Caco-2 (cell line): ENCODE data around the gene MAB21L1. TPM values are rescaled to one million over a fixed set of nuclear protein-coding genes. Genes with fewer than 3 reads are reported as not detected.

Experiments
- BruUV-seq: library from RNA; stranded (reverse); fragments of 400-500 nt; replicated peaks from 2 replicates; lab custom pipeline; 2021; lab: Mats Ljungman, UMichigan
- CTCF ChIA-PET: fragments of 300-600 bp; sonication (Branson Sonifier 250); formaldehyde crosslinking; loops from one replicate; lab custom pipeline; 2022; ENCODE audit warnings: antibody characterized with exemption; lab: Charles Lee
- POLR2A ChIA-PET: fragments of 300-600 bp; sonication (Branson Sonifier 250); formaldehyde crosslinking; loops from one replicate; lab custom pipeline; 2022; ENCODE audit warnings: antibody characterized with exemption; lab: Charles Lee
- DNase-seq, 2 experiments: peaks; one replicate each; pipeline versions ENCODE4 v3.0.0 to v3.0.0-alpha.2; 2020 to 2022
- H3K27me3 ChIP-seq: replicated peaks from 2 replicates; pipeline ENCODE4 v1.6.0; 2011; ENCODE audit warnings: low read length; ENCODE audit not compliant: control insufficient read depth, insufficient read depth
- H3K36me3 ChIP-seq: 2 replicates; pipeline ENCODE4 v1.5.1; 2011; ENCODE audit warnings: low read length; ENCODE audit not compliant: control insufficient read depth, insufficient read depth
- H3K4me1 ChIP-seq: fragments of 250-450 bp; sonication (Bioruptor Pico); 2 replicates; pipeline ENCODE4 v1.5.1; 2020; ENCODE audit warnings: mild to moderate bottlenecking
- H3K4me3 ChIP-seq: 2 replicates; pipeline ENCODE4 v1.5.1; 2011; ENCODE audit warnings: low read depth, mild to moderate bottlenecking, control low read depth, low read length
- H3K9me3 ChIP-seq: fragments of 250-450 bp; sonication (Bioruptor Pico); 2 replicates; pipeline ENCODE4 v1.5.1; 2020; ENCODE audit warnings: mild to moderate bottlenecking, moderate library complexity
- H3K27ac Mint-ChIP-seq: one replicate; pipeline ENCODE4 v1.8.0; 2022; ENCODE audit warnings: mixed read lengths; ENCODE audit not compliant: unreplicated experiment
- H3K27me3 Mint-ChIP-seq: one replicate; pipeline ENCODE4 v1.8.0; 2022; ENCODE audit warnings: mixed read lengths; ENCODE audit not compliant: insufficient read depth, unreplicated experiment
- H3K36me3 Mint-ChIP-seq: one replicate; pipeline ENCODE4 v1.8.0; 2022; ENCODE audit warnings: mild to moderate bottlenecking, mixed read lengths; ENCODE audit not compliant: insufficient read depth, unreplicated experiment
- H3K4me1 Mint-ChIP-seq: one replicate; pipeline ENCODE4 v1.8.0; 2022; ENCODE audit warnings: low read depth, mixed read lengths; ENCODE audit not compliant: unreplicated experiment
- H3K4me3 Mint-ChIP-seq: one replicate; pipeline ENCODE4 v1.8.0; 2022; ENCODE audit warnings: mild to moderate bottlenecking, moderate library complexity, mixed read lengths; ENCODE audit not compliant: unreplicated experiment
- H3K9me3 Mint-ChIP-seq: one replicate; pipeline ENCODE4 v1.8.0; 2022; ENCODE audit warnings: mixed read lengths; ENCODE audit not compliant: unreplicated experiment
- intact Hi-C: fragments of 100-400 bp; cut with micrococcal nuclease; formaldehyde crosslinking; loops from one replicate; pipeline ENCODE4 v1.10.0; 2022; ENCODE audit not compliant: unreplicated experiment
- total RNA-seq: library from RNA; stranded (reverse); gene quantifications from 2 replicates; pipeline ENCODE4 v1.2.3, GENCODE V29; 2022
- TF ChIP-seq, protein P1 (sequence below), 2 experiments: fragments of 200-600 bp in 1 of 2; IDR thresholded peaks; 1 replicate in 1 of 2; 2 replicates in 1 of 2; pipeline versions ENCODE4 v1.5.1 to v1.8.0; 2011 to 2022; ENCODE audit warnings: antibody characterized with exemption in 1 of 2, control low read depth in 1 of 2, inconsistent platforms in 1 of 2, low read depth in 1 of 2, low read length in 1 of 2, mild to moderate bottlenecking in 1 of 2, moderate library complexity in 1 of 2; ENCODE audit not compliant: insufficient read depth in 1 of 2, severe bottlenecking in 1 of 2, unreplicated experiment in 1 of 2

Gene MAB21L1
- total RNA-seq, 1 experiment from 2014 or later = not detected

DNA sequence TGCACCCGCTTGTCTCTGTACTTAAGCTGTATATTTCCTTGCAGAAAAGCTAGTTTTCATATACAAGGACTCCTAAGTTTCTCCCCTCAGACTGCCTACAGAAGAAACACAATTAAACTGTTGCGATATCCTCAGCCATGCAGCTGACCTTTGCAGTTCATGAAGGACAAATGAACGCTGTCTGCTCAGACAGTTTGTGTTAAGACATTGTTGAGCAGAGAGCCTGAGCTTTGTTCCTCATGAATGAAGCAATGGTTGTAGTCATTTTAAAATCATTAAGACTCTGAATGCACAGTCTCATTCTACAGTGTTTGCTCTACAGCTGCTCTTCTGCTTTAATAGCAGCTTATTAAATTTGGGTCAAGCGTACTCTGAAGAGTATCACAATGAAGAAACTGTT lies 23.2 kb upstream of the MAB21L1 start:
- H3K4me3 ChIP-seq = no peak overlapping the region
- no peaks in the 10 kb centered on the region for H3K27me3 ChIP-seq
- H3K36me3 Mint-ChIP-seq = no peaks in the 10 kb centered on the region
- H3K4me1 ChIP-seq = no peaks in the 10 kb centered on the region
- no TSS peak for BruUV-seq
- ChIA-PET POLR2A (no interaction called here), CTCF (no interaction called here)
- H3K27ac Mint-ChIP-seq = no peak overlapping the region
- peaks cover 3% of the 10 kb centered on the region for H3K27me3 Mint-ChIP-seq
- no peaks in the 10 kb centered on the region for H3K4me1 Mint-ChIP-seq
- H3K36me3 ChIP-seq = no peaks in the 10 kb centered on the region
- intact Hi-C loops = no loop called here
- DNase-seq = no peak
- no peak overlapping the region for H3K4me3 Mint-ChIP-seq
- no peaks in the 10 kb centered on the region for H3K9me3 Mint-ChIP-seq
- H3K9me3 ChIP-seq = no peaks in the 10 kb centered on the region
- TF ChIP-seq, protein P1, sequence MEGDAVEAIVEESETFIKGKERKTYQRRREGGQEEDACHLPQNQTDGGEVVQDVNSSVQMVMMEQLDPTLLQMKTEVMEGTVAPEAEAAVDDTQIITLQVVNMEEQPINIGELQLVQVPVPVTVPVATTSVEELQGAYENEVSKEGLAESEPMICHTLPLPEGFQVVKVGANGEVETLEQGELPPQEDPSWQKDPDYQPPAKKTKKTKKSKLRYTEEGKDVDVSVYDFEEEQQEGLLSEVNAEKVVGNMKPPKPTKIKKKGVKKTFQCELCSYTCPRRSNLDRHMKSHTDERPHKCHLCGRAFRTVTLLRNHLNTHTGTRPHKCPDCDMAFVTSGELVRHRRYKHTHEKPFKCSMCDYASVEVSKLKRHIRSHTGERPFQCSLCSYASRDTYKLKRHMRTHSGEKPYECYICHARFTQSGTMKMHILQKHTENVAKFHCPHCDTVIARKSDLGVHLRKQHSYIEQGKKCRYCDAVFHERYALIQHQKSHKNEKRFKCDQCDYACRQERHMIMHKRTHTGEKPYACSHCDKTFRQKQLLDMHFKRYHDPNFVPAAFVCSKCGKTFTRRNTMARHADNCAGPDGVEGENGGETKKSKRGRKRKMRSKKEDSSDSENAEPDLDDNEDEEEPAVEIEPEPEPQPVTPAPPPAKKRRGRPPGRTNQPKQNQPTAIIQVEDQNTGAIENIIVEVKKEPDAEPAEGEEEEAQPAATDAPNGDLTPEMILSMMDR (IDR thresholded peaks at IDR 0.05; ENCODE audit: insufficient read depth in 1 of 2, low read depth in 1 of 2, low read length in 1 of 2, severe bottlenecking in 1 of 2, unreplicated experiment in 1 of 2) = no peak

DNA sequence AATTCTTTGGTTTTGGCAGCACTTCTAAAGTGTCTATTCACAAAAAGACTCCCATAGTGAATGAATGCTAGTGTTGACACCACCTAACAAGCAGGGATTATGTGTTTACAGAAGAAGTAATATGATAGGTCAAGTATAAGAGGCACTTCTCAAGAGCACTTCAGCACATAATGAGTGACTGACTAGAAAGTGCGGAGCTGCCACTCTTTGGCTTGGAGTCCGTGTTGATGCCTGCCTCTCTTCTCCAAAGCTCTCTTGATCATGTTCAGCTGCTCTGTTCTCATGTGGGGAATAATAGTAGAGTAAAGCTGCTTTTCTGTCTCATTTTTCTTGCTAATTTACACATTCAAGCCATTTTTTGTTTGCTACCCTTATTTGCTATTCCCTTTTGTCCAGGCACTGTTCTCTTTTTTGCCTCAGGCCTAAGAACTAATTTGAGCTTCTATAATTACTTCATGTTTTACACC lies 22.7 kb upstream of the MAB21L1 start:
- ChIA-PET POLR2A (no interaction called here), CTCF (no interaction called here)
- H3K4me3 Mint-ChIP-seq = no peak overlapping the region
- H3K27me3 Mint-ChIP-seq = peaks cover 3% of the 10 kb centered on the region
- no peaks in the 10 kb centered on the region for H3K4me1 Mint-ChIP-seq
- Histone ChIP-seq H3K4me3 (no peak overlapping the region), H3K9me3 (no peaks in the 10 kb centered on the region), H3K4me1 (no peaks in the 10 kb centered on the region), H3K27me3 (no peaks in the 10 kb centered on the region), H3K36me3 (no peaks in the 10 kb centered on the region)
- BruUV-seq = no TSS peak
- H3K27ac Mint-ChIP-seq = no peak overlapping the region
- no peaks in the 10 kb centered on the region for H3K36me3 Mint-ChIP-seq
- TF ChIP-seq, protein P1 (IDR thresholded peaks at IDR 0.05; ENCODE audit: insufficient read depth in 1 of 2, low read depth in 1 of 2, low read length in 1 of 2, severe bottlenecking in 1 of 2, unreplicated experiment in 1 of 2) = no peak
- no peaks in the 10 kb centered on the region for H3K9me3 Mint-ChIP-seq
- DNase-seq = no peak
- intact Hi-C loops = no loop called here

DNA sequence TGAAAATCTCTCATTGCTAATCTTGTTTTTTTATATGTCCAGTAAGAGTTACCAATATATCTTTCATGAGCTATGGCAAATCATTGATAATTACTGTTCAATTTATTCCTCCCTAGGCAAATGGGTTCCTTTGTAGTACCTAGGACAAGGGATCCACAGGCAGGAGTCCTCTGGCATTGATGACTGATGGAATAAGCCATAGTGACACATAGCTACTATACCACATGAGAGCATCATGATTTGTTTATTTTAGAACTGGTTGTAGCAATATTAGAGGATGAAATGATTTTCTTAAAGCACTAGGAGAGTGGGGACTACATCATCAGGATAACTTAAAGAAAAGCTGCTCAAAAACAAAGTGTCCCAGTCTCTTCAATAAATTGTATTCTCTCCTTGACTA lies 21.7 kb upstream of the MAB21L1 start:
- ChIA-PET CTCF (no interaction called here), POLR2A (no interaction called here)
- no peaks in the 10 kb centered on the region for H3K4me1 Mint-ChIP-seq

More for the DNA sequence above, 21.7 kb upstream of the MAB21L1 start:
- Mint-ChIP-seq H3K27ac (no peak overlapping the region), H3K9me3 (no peaks in the 10 kb centered on the region), H3K36me3 (no peaks in the 10 kb centered on the region), H3K4me3 (no peak overlapping the region), H3K27me3 (peaks cover 3% of the 10 kb centered on the region)
- BruUV-seq = no TSS peak
- Histone ChIP-seq H3K4me1 (no peaks in the 10 kb centered on the region), H3K9me3 (no peaks in the 10 kb centered on the region), H3K27me3 (no peaks in the 10 kb centered on the region), H3K4me3 (no peak overlapping the region), H3K36me3 (no peaks in the 10 kb centered on the region)
- no peak for DNase-seq
- TF ChIP-seq, protein P1 (IDR thresholded peaks at IDR 0.05; ENCODE audit: insufficient read depth in 1 of 2, low read depth in 1 of 2, low read length in 1 of 2, severe bottlenecking in 1 of 2, unreplicated experiment in 1 of 2) = no peak
- intact Hi-C loops = no loop called here
